ENCODE data around the gene HDAC6. TPM values are rescaled to one million over a fixed set of nuclear protein-coding genes. Genes with fewer than 3 reads are reported as not detected.

HDAC6 gene
- total RNA-seq, 1 experiment from 2014 or later = 49.4 TPM

DNA sequence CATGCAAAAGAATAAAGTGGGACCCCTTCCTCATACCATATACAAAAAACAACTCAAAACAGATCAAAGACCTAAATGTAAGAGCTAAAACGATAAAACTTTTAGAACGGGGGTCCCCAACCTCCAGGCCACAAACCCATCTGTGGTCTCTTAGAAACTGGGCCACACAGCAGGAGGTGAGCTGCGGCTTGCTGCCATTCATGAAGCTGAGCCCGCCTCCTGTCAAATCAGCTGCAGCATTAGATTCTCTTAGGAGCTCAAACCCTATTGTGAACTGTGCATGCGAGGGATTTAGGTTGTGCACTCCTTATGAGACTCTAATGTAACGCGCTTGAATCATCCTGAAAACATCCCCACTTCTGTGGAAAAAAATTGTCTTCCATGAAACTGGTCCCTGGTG is 22.5 kb upstream of the HDAC6 start:
- ChIA-PET POLR2A (ENCODE audit: low non-redundant PET) (no interaction called here), CTCF (no interaction called here)
- no peaks in the 10 kb centered on the region for H3K27me3 ChIP-seq (replicated peaks; ENCODE audit: insufficient read depth, low read depth, low read length, poor library complexity)
- intact Hi-C loops (cut with micrococcal nuclease; ENCODE audit: unreplicated experiment) = no loop called here
- H3K9me3 ChIP-seq (ENCODE audit: low read depth, low read length, poor library complexity, severe bottlenecking) = no peaks in the 10 kb centered on the region
- no peaks in the 10 kb centered on the region for H3K4me1 ChIP-seq (ENCODE audit: insufficient read depth, low read length, poor library complexity, severe bottlenecking)
- no peaks in the 10 kb centered on the region for H3K36me3 ChIP-seq (ENCODE audit: insufficient read depth, low read length, poor library complexity, severe bottlenecking)
- H3K4me3 ChIP-seq (ENCODE audit: low read depth, low read length, poor library complexity, severe bottlenecking) = no peak overlapping the region
- no peak overlapping the region for H3K27ac ChIP-seq (ENCODE audit: low read depth, low read length, poor library complexity, severe bottlenecking)
- TF ChIP-seq, protein P1, sequence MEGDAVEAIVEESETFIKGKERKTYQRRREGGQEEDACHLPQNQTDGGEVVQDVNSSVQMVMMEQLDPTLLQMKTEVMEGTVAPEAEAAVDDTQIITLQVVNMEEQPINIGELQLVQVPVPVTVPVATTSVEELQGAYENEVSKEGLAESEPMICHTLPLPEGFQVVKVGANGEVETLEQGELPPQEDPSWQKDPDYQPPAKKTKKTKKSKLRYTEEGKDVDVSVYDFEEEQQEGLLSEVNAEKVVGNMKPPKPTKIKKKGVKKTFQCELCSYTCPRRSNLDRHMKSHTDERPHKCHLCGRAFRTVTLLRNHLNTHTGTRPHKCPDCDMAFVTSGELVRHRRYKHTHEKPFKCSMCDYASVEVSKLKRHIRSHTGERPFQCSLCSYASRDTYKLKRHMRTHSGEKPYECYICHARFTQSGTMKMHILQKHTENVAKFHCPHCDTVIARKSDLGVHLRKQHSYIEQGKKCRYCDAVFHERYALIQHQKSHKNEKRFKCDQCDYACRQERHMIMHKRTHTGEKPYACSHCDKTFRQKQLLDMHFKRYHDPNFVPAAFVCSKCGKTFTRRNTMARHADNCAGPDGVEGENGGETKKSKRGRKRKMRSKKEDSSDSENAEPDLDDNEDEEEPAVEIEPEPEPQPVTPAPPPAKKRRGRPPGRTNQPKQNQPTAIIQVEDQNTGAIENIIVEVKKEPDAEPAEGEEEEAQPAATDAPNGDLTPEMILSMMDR (conservative IDR thresholded peaks at IDR 0.05; ENCODE audit: low read depth, low read length) = no peak
- TF ChIP-seq EZH2 (IDR thresholded peaks at IDR 0.05; ENCODE audit: borderline replicate concordance, low read depth, low read length, poor library complexity, severe bottlenecking) = no peak
- BruUV-seq (replicated peaks) = no TSS peak
- DNase-seq (ENCODE audit: low spot score) = no peak

DNA sequence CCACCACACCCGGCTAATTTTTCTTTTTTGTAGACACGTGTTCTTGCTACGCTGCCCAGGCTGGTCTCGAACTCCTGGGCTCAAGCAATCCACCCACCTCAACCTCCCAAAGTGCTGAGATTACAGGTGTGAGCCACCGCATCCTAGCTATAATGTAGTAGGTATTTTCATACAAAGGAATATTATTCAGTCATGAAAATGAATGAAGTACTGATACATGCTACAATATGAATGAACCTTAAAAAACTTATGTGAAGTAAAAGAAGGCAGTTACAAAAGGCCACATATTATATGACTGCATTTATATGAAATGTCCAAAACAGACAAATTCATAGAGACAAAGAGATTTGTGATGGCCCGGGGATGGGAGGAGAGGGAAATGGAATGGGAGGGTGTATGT is 20.2 kb upstream of the HDAC6 start:
- intact Hi-C loops (cut with micrococcal nuclease; ENCODE audit: unreplicated experiment) = no loop called here
- Histone ChIP-seq H3K4me3 (ENCODE audit: low read depth, low read length, poor library complexity, severe bottlenecking) (no peak overlapping the region), H3K4me1 (ENCODE audit: insufficient read depth, low read length, poor library complexity, severe bottlenecking) (no peaks in the 10 kb centered on the region), H3K9me3 (ENCODE audit: low read depth, low read length, poor library complexity, severe bottlenecking) (no peaks in the 10 kb centered on the region), H3K36me3 (ENCODE audit: insufficient read depth, low read length, poor library complexity, severe bottlenecking) (no peaks in the 10 kb centered on the region), H3K27ac (ENCODE audit: low read depth, low read length, poor library complexity, severe bottlenecking) (no peak overlapping the region), H3K27me3 (replicated peaks; ENCODE audit: insufficient read depth, low read depth, low read length, poor library complexity) (no peaks in the 10 kb centered on the region)
- ChIA-PET CTCF (no interaction called here), POLR2A (ENCODE audit: low non-redundant PET) (no interaction called here)
- no TSS peak for BruUV-seq (replicated peaks)
- TF ChIP-seq, protein P1 (conservative IDR thresholded peaks at IDR 0.05; ENCODE audit: low read depth, low read length) = no peak
- no peak for TF ChIP-seq EZH2 (IDR thresholded peaks at IDR 0.05; ENCODE audit: borderline replicate concordance, low read depth, low read length, poor library complexity, severe bottlenecking)
- no peak for DNase-seq (ENCODE audit: low spot score)

DNA sequence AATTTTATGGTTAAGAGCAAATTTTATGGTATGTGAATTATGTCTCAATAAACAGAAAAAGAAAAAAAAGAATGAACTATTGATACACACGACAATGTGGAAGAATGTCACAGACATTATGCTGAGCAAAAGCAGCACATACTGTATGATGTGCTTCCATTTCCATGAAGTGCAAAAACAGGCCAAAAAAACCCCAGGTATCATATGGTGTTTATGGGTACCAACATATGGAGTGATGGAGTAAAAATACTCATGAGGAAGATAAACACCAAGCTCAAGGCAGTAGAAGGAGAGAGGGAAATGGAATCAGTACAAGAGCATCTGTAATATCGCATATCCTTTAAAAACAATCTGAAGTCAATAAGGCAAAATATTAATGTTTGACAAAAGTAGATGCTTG is 19.7 kb upstream of the HDAC6 start:
- CTCF ChIA-PET = no interaction called here

More for the DNA sequence above, 19.7 kb upstream of the HDAC6 start:
- intact Hi-C loops (cut with micrococcal nuclease; ENCODE audit: unreplicated experiment) = no loop called here
- no peaks in the 10 kb centered on the region for H3K36me3 ChIP-seq (ENCODE audit: insufficient read depth, low read length, poor library complexity, severe bottlenecking)
- no peaks in the 10 kb centered on the region for H3K9me3 ChIP-seq (ENCODE audit: low read depth, low read length, poor library complexity, severe bottlenecking)
- DNase-seq (ENCODE audit: low spot score) = no peak
- no TSS peak for BruUV-seq (replicated peaks)
- no peak overlapping the region for H3K27ac ChIP-seq (ENCODE audit: low read depth, low read length, poor library complexity, severe bottlenecking)
- TF ChIP-seq, protein P1 (conservative IDR thresholded peaks at IDR 0.05; ENCODE audit: low read depth, low read length) = no peak
- TF ChIP-seq EZH2 (IDR thresholded peaks at IDR 0.05; ENCODE audit: borderline replicate concordance, low read depth, low read length, poor library complexity, severe bottlenecking) = no peak
- H3K27me3 ChIP-seq (replicated peaks; ENCODE audit: insufficient read depth, low read depth, low read length, poor library complexity) = no peaks in the 10 kb centered on the region
- POLR2A ChIA-PET (ENCODE audit: low non-redundant PET) = no interaction called here
- H3K4me3 ChIP-seq (ENCODE audit: low read depth, low read length, poor library complexity, severe bottlenecking) = no peak overlapping the region
- no peaks in the 10 kb centered on the region for H3K4me1 ChIP-seq (ENCODE audit: insufficient read depth, low read length, poor library complexity, severe bottlenecking)

Measured in A673 (cell line).